ENCODE measurements around the gene CORO2B. TPM values are rescaled to one million over a fixed set of nuclear protein-coding genes. Genes with fewer than 3 reads are reported as not detected.

Gene CORO2B
- total and polyA plus RNA-seq, 9 of the 15 experiments (the other 6 are each of a cell fraction or from before 2014, with no cell fraction given), result not detected

DNA sequence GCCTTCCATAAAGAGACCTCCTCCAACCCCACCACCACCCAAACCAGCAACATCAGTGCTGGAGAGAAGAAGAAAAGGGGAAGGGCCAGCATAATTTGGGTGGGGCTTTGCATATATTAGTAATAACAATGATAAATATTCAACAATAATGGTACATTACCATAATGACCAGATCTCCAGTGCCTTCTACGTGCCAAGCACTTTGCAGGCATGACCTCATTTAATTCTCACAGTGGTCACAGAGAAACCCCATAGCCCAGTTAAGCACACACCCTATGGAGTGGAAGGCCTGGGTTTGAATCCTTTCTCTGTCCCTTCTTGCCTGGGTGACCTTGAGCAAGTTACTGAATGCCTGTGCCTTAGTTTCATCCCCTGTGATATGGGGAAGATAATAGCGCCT, 49.2 kb downstream of the CORO2B start:
- Histone ChIP-seq H3K36me3 (ENCODE audit: control insufficient read depth, insufficient read depth, low read length) (no peaks in the 10 kb centered on the region), H3K4me2 (ENCODE audit: insufficient read depth, low read length) (no peak overlapping the region), H3K4me3 (no peak overlapping the region), H4K20me1 (replicated peaks; ENCODE audit: control insufficient read depth, insufficient read depth, low read length) (peaks cover 14% of the 10 kb centered on the region), H3K4me1 (replicated peaks in 1 of 2; ENCODE audit: control insufficient read depth in 2 of 2, insufficient read depth in 2 of 2, low read length in 2 of 2) (no peaks in the 10 kb centered on the region), H3K79me2 (ENCODE audit: control insufficient read depth, insufficient read depth, low read length) (no peaks in the 10 kb centered on the region), H3K9me3 (replicated peaks; ENCODE audit: control insufficient read depth, insufficient read depth, low read depth, low read length) (no peaks in the 10 kb centered on the region), H3K9ac (ENCODE audit: insufficient read depth in 1 of 2, low read depth in 2 of 2, low read length in 2 of 2) (no peak overlapping the region), H3K27me3 (ENCODE audit: control insufficient read depth in 2 of 2, insufficient read depth in 2 of 2, low read length in 2 of 2) (peaks cover 14 to 68% of the 10 kb centered on the region in 2 experiments), H3K9me1 (ENCODE audit: control insufficient read depth, insufficient read depth, low read length) (no peaks in the 10 kb centered on the region), H2AFZ (ENCODE audit: low read depth, low read length) (no peak overlapping the region), H3K27ac (ENCODE audit: extremely low read depth, low read depth, low read length) (no peak overlapping the region)
- ChIA-PET POLR2A (no interaction called here), CTCF (ENCODE audit: low intra/inter-chr PET ratio) (no interaction called here)
- ATAC-seq (no peak), DNase-seq (ENCODE audit: extremely low read depth in 1 of 4, low spot score in 3 of 4) (no peak), FAIRE-seq (no peak)
- in situ Hi-C loops (cut with MboI) (no loop called here), intact Hi-C loops (cut with micrococcal nuclease) (no loop called here)
- TF ChIP-seq ZNF76 (CRISPR knock-in tag; IDR thresholded peaks at IDR 0.05; ENCODE audit: borderline replicate concordance) (no peak), MAX (CRISPR knock-in tag; IDR thresholded peaks at IDR 0.05) (no peak), KDM2B (CRISPR knock-in tag; IDR thresholded peaks at IDR 0.05) (no peak), XRCC4 (IDR thresholded peaks at IDR 0.05; ENCODE audit: extremely low read depth, insufficient read depth, insufficient read length) (no peak), COPS2 (conservative IDR thresholded peaks at IDR 0.05) (no peak), TAF7 (tag; IDR thresholded peaks at IDR 0.05) (no peak), SRSF1 (IDR thresholded peaks at IDR 0.05; ENCODE audit: low read depth, low read length) (no peak), GATA2 (CRISPR knock-in tag; IDR thresholded peaks at IDR 0.05) (no peak), ESRRA (IDR thresholded peaks at IDR 0.05; ENCODE audit: borderline replicate concordance, low read depth) (no peak)
- TF ChIP-seq, protein P1, sequence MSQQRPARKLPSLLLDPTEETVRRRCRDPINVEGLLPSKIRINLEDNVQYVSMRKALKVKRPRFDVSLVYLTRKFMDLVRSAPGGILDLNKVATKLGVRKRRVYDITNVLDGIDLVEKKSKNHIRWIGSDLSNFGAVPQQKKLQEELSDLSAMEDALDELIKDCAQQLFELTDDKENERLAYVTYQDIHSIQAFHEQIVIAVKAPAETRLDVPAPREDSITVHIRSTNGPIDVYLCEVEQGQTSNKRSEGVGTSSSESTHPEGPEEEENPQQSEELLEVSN (IDR thresholded peaks at IDR 0.05; ENCODE audit: borderline replicate concordance in 1 of 2, extremely low read depth in 1 of 2, insufficient read depth in 1 of 2, insufficient read length in 1 of 2, low read depth in 1 of 2, low read length in 1 of 2, poor library complexity in 1 of 2, severe bottlenecking in 1 of 2), result no peak
- TF ChIP-seq, protein P2, sequence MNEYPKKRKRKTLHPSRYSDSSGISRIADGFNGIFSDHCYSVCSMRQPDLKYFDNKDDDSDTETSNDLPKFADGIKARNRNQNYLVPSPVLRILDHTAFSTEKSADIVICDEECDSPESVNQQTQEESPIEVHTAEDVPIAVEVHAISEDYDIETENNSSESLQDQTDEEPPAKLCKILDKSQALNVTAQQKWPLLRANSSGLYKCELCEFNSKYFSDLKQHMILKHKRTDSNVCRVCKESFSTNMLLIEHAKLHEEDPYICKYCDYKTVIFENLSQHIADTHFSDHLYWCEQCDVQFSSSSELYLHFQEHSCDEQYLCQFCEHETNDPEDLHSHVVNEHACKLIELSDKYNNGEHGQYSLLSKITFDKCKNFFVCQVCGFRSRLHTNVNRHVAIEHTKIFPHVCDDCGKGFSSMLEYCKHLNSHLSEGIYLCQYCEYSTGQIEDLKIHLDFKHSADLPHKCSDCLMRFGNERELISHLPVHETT (CRISPR knock-in tag; conservative IDR thresholded peaks at IDR 0.05 in 1 of 2, IDR thresholded peaks at IDR 0.05 in 1 of 2), result no peak
- TF ChIP-seq, protein P3, sequence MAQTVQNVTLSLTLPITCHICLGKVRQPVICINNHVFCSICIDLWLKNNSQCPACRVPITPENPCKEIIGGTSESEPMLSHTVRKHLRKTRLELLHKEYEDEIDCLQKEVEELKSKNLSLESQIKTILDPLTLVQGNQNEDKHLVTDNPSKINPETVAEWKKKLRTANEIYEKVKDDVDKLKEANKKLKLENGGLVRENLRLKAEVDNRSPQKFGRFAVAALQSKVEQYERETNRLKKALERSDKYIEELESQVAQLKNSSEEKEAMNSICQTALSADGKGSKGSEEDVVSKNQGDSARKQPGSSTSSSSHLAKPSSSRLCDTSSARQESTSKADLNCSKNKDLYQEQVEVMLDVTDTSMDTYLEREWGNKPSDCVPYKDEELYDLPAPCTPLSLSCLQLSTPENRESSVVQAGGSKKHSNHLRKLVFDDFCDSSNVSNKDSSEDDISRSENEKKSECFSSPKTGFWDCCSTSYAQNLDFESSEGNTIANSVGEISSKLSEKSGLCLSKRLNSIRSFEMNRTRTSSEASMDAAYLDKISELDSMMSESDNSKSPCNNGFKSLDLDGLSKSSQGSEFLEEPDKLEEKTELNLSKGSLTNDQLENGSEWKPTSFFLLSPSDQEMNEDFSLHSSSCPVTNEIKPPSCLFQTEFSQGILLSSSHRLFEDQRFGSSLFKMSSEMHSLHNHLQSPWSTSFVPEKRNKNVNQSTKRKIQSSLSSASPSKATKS (CRISPR knock-in tag; IDR thresholded peaks at IDR 0.05), result no peak
- TF ChIP-seq, protein P4, sequence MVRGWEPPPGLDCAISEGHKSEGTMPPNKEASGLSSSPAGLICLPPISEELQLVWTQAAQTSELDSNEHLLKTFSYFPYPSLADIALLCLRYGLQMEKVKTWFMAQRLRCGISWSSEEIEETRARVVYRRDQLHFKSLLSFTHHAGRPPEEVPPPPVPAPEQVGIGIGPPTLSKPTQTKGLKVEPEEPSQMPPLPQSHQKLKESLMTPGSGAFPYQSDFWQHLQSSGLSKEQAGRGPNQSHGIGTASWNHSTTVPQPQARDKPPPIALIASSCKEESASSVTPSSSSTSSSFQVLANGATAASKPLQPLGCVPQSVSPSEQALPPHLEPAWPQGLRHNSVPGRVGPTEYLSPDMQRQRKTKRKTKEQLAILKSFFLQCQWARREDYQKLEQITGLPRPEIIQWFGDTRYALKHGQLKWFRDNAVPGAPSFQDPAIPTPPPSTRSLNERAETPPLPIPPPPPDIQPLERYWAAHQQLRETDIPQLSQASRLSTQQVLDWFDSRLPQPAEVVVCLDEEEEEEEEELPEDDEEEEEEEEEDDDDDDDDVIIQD (CRISPR knock-in tag; IDR thresholded peaks at IDR 0.05), result no peak
- WGBS (ENCODE audit: insufficient coverage, low coverage, missing lambda C conversion rate), result 5% methylated on average over 2 of the region's 2 CpGs
- no TSS peak for BruUV-seq (replicated peaks)

Measured in K562 (cell line).